GM18909 (cell line): ENCODE data around the gene GID4.

Experiments
- ATAC-seq: cut with Tn5 transposase; IDR thresholded peaks from one replicate; pipeline ENCODE4 v1.9.1; 2021; ENCODE audit warnings: mild to moderate bottlenecking; ENCODE audit not compliant: unreplicated experiment, poor library complexity

Gene GID4

DNA sequence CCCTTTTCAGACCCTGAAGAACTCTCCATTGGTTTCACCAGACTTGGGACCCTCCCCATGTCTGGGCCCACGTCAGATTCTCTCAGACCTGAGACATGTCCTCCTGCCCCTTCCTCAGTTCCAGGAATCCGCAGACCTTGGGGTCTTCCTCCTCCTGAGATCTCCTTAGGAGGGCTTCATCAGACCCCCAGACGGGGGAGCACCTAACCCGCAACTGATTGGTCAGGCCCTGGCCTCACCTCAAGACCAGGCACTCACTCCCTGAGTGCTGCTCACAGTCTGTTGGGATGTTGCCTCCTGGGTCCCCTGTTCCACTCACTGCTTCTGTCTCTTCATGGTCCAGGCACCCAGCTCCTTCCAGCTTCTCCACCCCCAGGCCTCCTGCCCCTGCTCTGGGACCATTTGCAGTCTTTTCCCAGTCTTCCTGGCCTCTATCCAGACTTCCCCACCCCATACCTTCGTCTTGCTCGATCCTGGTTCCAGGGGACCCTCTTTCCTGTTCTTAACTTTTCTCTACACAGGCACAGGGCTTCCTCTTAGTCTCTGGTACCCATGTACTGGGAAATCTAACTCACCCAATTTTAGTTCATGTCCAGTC is 1.2 kb downstream of the GID4 start:
- ATAC-seq: no peak

GRCh38 chr17:18041776-18042175 is 2.6 kb downstream of the GID4 start:
- ATAC-seq: no peak

DNA sequence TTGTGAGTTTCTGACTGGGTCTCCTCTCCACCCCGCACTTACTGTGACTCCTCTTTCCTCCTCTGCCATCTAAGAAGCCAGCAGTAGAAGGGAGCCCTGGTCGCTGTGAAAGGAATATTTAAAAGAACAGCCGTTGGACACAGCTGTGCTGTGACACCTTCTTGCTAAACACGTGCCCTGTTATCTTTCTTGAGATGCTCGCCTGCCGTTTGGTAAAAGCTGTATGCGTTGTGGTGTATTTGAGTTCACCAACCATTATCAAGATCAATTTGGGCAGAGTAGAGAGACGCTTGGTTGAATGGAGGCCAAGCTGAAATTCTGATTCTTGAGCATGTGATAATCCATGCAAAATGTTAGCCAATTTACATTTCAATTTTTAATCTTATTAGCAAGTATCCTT is 3.8 kb downstream of the GID4 start:
- no peak for ATAC-seq

GRCh38 chr17:18043491-18043890 is 4.3 kb downstream of the GID4 start:
- no peak for ATAC-seq

DNA sequence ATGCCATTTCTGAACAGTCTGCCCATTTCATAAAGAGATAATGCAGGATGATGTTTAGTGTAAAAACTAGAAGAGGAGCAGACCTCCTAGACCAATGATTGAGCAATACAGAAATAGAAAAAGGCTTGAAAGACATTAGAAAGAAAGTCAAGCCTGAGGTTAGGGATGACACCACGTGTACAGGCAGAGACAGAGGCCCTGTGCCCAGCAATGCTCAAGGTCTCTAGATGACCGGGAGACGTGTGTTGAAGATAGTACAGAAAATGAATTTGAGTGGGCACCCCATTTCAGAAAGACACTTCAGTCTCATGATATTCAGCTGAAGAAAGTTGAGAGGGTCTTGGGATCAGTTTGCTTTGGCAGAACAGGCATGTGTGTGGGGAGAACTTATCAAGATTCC is 5.4 kb downstream of the GID4 start:
- no peak for ATAC-seq

DNA sequence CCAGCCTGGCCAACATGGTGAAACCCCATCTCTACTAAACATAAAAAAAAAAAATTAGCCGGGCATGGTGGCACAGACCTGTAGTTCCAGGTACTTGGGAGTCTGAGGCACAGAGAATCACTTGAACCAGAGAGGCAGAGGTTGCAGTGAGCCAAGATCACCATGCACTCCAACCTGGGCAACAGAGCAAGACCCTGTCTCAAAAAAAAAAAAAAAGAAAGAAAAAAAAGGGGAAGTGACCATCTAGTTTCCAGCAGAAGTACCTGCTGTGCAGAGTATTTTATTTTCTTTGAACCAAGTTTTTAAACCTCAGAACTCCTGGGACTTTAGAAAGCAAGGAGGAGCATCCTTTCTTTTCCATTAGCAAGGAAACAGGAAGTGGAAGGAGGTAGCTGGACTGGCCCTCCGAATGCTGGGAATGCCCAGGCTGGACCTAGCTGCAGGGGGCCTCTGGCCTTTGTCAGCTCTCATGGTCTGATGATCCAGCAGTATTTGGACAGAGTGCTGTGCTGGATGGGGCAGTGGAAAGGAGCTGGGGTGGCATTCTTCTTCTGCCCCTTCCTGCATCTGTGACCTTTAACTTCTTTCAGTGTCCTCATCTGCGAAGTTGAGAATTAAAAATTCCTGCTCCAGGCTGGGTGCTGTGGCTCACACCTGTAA is 6.6 kb downstream of the GID4 start:
- no peak for ATAC-seq

GRCh38 chr17:18055597-18055996 is 16.4 kb downstream of the GID4 start:
- no peak for ATAC-seq

- no peak for ATAC-seq
Observed at GRCh38 chr17:18056214-18056613, 17.0 kb downstream of the GID4 start.

DNA sequence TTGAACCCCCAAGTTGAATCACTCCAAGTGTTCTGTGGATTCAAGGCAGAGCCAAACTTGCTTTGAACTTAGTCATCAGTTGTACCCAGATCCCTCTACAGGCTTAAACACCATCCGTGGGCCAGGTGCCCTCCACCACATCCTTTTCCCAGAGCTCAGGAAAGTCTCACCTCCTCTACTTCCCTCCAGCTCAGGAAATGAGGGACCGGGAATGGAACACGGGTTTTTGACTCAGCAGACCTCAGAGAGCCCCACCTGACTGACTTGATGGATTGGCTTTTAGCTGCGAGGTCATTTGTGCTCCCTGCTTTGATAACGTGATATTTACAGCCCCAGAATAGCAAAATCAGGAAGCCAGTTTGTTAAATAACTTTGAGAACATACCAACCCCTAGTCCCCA is 20.1 kb downstream of the GID4 start:
- ATAC-seq: no peak

DNA sequence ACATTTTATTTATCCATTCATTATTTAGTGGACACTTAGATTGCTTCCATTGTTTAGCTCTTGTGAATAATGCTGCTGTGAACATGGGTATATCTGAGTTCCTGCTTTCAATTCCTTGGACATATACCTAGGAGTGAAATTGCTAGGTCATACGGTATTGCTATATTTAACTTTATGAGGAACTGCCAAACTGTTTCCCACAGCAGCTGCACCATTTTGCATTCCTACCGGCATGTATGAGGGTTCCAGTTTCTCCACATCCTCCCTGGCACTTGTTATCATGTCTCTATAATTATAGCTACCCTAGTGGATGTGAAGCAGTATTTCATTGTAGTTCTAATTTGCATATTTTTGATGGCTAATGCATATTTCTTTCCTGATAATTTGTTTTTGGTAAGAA is 24.8 kb downstream of the GID4 start:
- no peak for ATAC-seq

GRCh38 chr17:18065546-18065945 is 26.3 kb downstream of the GID4 start:
- ATAC-seq: no peak

DNA sequence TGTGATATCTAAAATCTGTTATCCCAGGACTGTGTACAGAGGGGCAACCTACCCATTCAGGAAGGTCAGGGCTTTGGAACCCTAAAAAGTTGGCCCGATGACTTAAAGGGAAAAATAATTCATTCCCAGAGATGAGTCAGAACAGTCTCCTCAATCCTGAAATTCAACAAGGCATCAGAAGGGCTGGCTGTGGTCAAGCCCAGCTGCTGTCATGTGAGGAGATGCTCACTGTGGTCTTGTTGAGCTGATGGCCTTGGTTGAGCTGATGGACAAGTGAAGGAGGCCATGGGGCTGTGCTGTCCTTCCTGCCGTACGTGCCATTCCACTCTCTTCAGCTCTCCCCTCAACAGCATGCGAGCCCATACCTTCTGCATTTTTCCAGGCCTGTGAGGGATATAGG is 27.7 kb downstream of the GID4 start:
- no peak for ATAC-seq

DNA sequence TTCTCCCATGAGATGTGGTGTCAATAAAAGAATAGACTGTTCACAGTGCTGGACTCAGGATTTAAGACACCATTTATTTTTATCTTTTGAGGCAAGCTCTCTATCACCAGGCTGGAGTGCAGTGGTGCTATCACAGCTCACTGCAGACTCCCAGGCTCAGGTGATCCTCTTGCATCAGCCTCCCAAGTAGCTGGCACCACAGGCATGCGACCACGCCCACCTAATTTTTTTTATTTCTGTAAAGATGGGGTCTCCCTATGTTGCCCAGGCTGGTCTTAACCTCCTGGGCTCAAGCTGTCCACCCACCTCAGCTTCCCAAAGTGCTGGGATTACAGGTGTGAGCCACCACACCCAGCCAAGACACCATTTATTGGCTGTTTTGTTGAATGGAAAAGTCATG is 29.9 kb downstream of the GID4 start:
- ATAC-seq: no peak

GRCh38 chr17:18070861-18071340 is 31.7 kb downstream of the GID4 start:
- ATAC-seq: no peak

GRCh38 chr17:18071751-18072150 is 32.5 kb downstream of the GID4 start:
- ATAC-seq: no peak

DNA sequence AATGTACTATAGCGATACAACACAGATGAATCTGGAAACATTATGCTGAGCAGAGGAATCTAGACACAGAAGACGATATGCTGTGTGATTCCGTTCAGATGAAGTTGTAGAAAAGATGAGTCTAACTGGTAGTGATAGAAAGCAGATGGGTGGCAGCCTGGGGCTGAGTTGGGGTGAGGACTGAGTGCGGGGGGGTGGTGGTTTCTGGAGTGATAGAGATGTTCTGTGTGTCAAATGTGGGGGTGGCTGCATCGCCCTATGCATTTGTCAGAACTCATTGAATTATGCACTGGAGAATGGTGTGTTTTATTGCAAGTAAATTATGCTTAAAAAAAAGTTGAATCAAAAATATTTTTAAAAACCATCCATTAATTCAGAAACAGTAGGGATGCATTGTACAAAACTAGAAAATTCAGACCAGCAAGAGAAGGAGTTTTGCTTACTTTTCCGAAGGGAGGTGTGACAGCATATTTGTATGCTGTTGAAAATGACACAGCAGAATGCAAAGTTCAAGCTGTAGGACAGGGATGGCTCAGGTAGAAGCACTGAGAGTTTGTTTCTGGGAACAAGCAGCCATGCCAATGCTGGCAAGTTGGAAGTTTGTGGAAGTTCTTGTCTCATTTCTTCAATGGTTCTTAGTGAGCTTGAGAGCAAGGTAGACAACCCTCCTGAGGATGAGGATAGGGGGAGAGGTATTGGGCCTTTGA is 35.5 kb downstream of the GID4 start:
- no peak for ATAC-seq

DNA sequence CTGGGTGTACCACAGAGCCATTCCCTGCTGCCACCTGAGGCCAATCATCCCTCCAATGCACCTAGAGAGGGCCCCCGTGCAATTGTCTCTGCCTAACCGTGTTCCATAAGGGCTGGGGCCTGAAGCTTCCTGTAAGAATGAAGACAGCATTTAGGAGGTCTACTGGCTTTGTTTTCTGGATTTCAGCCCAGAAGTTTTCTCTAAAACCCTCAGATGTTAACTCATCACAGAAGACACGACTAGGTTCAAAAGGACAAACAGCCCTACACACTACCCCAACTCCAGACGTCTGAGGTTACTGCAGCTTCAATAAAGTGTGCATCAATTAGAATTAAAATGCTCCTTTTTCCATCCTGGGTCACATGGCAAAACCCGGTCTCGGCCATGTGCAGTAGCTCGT is 37.7 kb downstream of the GID4 start:
- no peak for ATAC-seq

GRCh38 chr17:18079543-18079942 is 40.3 kb downstream of the GID4 start:
- ATAC-seq: no peak

DNA sequence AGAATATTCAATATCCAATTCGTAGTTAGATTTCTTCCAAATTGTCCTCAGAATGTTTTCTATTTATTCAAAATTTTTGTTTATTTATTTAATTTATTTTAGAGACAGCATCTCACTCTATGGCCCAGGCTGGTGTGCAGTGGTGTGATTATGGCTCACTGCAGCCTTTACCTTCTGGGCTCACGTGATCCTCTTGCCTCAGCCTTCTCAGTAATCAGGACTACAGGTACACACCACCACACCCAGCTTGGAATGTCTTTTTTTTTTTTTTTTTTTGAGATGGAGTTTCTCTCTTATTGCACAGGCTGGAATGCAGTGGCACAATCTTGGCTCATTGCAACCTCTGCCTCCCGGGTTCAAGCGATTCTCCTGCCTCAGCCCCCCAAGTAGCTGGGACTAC is 45.0 kb downstream of the GID4 start:
- ATAC-seq: no peak

DNA sequence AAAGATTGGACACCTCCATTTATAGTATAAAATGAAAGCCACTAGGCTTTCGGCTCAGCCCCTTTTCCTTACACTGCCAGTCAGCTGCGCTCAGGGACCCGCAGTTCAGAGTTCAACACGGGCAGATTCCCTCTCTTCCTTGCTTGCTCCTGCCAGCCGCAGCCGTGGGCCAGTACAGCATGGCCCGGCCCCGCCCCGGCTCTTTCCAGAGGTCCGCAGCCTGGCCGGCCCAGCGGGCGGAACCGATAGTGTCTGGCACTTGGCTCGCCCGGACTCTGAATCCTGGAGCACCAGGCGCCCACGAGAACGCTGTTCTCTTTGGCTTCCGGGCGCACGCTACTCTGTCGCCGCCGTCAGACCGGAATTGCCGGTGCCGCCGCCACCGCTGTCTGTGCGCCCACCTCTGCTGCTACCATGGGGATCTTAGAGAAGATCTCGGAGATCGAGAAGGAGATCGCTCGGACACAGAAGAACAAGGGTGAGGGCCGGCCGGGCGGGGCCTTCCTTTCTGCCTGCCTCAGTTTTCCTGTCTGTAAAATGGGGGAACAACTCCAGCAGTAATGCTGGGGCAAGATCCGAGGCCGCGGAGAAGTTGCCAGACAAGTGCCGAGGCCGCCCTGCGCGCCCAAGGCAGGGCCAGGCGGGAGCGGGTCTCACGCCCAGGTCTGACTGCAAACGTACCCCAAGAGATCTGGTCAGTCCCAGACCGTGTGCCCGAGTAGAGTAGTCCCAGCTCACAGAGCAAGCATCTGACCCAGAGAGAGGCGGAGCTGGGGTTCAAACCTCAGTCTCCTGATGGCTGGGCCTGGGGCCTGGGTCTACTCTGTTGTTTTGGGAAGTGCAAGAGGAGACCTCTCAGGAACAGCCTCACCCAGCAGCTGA is 48.6 kb downstream of the GID4 start, which contains the start of gene DRG2:
DRG2 (plus strand) TSS at position 339 of the 882 bp plus-strand sequence; CDS start at position 415, 76 bp downstream.
- peak; percentile 85 for ATAC-seq

- no peak for ATAC-seq
Observed at GRCh38 chr17:18089613-18090012, 50.4 kb downstream of the GID4 start.
